Epithelial cell of prostate (primary cell): ENCODE data around the gene GTF2I.
A peak's percentile ranks its signal among the peaks of the same experiment; 100 is the strongest.
"Not testable (repeated sequence)": the region's sequence is repeated elsewhere in the genome, so short reads cannot be mapped to it uniquely, and the experiment has no call there.

ENCODE experiments used
- DNase-seq: peaks from one replicate; pipeline ENCODE4 v3.0.0-alpha.2; 2011; ENCODE audit warnings: low read depth, low spot score
- H3K27ac ChIP-seq: fragments of 450-650 bp; 2 replicates; pipeline ENCODE4 v1.5.1; 2017; ENCODE audit warnings: mild to moderate bottlenecking

GTF2I gene

GRCh38 chr7:74708569-74709275, 51.2 kb downstream of the GTF2I start:
- no peak overlapping the region for H3K27ac ChIP-seq
- DNase-seq = no peak

- DNase-seq = no peak
- H3K27ac ChIP-seq = no peak overlapping the region
Measured at GRCh38 chr7:74709880-74710671, 52.6 kb downstream of the GTF2I start.

- no peak for DNase-seq
- H3K27ac ChIP-seq = no peak overlapping the region
Measured at GRCh38 chr7:74713567-74713966, 56.0 kb downstream of the GTF2I start.

DNA sequence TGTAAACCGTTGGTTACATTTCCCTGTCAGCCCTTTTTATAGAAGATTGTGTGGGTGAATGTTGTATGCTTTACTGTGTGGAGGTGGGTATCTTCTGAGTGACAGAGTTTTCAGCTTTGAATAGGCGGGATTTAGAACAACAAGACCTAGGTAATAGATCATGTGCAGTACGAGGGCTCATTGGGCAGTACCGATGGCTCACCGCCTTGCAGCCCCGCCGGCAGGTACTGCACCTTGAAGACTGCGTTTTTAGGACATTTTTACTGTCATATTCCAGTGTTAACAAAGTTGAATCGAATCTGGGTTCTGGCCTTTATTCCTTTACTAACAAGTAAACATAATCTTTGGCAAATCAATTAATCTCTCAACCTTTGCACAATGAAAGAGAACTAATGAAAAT, 60.4 kb downstream of the GTF2I start:
- peak overlapping the region; percentile 30 for H3K27ac ChIP-seq
- DNase-seq = no peak

DNA sequence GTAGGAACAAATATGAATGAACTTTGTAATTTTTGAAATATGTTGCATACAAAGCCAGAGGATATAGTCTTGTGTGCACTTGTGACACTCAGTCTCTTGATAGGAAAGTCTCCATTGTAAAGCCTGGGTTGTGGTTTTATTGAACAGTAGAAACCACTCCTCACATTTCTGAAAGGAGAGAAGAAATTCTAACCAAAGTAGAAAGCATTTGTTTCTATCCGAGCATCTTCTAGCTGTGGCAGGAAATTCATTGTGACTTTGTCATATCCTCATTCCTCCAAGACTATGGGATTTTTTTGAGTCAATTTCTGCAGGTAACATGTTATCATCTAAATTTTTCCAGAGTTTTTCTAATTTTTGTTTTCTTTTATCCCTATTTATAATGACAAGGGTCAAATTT, 60.8 kb downstream of the GTF2I start:
- peak overlapping the region; percentile 30 for H3K27ac ChIP-seq
- no peak for DNase-seq

- no peak overlapping the region for H3K27ac ChIP-seq
- DNase-seq = no peak
Measured at GRCh38 chr7:74722153-74722552, 64.6 kb downstream of the GTF2I start.

- H3K27ac ChIP-seq = no peak overlapping the region
- no peak for DNase-seq
Measured at GRCh38 chr7:74725840-74726239, 68.3 kb downstream of the GTF2I start.

GRCh38 chr7:74726309-74727101, 69.0 kb downstream of the GTF2I start:
- no peak for DNase-seq
- H3K27ac ChIP-seq = no peak overlapping the region

DNA sequence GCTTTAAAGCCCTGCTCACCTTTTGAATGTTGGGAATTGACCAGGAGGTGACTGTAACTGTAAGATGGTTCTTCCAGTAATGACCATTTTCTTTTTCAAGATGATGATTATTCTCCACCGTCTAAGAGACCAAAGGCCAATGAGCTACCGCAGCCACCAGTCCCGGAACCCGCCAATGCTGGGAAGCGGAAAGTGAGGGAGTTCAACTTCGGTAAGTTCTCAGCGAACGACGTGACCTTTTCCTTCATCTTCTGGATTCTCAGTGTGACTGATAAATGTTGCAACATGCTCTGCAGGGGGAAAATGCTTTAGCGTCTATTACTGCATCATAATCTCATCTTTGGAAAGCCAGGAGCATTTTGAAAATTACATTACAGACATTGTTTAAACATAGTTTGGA, 71.2 kb downstream of the GTF2I start:
- H3K27ac ChIP-seq, DNase-seq: not testable (repeated sequence)

DNA sequence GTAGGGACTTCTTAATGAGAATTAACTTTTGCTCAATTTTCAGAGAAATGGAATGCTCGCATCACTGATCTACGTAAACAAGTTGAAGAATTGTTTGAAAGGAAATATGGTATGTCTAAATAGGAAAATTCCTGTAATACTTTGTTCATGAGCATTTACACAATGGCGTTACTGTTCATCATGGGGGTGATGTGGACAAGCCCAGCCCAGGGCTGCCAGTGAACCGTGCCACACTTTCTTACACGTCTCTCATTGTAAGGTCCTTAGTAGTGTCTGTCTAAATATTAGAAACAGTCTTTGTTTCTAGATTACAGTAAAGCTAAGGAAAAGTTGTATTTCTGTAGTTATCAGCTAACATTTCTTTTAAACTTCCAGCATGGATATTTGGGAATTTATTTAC, 72.7 kb downstream of the GTF2I start:
- not testable (repeated sequence) for DNase-seq, H3K27ac ChIP-seq

DNA sequence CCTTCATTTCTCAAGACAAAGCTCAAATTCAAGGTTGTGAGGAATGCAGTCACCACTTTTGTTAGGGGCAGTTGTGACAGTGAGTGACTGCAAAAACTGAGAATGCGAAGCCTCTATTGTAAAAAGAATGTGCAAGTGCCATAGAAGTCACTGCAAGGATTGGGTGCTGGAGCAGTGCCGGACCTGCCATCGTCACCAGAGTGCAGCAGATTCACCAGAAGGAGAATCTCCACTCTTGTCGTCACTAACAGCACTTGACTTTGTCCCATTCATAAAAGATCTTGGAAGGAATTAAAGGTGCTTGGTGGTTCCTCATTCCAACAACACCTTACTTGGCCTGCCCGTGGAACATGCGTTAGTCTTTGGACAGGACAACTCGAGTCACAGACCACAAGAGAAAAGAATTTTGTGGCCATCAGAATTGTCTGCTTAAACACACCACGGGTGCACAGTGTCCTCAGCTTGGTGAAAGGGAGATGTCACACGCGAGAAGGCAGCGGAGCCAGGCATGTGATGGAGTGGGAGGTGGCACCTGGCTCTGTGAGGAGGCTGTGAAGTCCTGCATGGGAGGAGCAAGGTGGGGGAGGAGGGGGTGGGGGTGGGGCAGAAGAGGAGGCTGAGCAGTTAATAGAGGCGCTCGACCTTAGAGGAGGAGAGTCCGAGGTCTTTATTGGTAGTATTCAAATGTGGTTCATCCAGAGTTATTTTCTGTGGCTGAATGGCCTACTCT, 82.6 kb downstream of the GTF2I start:
- H3K27ac ChIP-seq, DNase-seq: not testable (repeated sequence)

DNA sequence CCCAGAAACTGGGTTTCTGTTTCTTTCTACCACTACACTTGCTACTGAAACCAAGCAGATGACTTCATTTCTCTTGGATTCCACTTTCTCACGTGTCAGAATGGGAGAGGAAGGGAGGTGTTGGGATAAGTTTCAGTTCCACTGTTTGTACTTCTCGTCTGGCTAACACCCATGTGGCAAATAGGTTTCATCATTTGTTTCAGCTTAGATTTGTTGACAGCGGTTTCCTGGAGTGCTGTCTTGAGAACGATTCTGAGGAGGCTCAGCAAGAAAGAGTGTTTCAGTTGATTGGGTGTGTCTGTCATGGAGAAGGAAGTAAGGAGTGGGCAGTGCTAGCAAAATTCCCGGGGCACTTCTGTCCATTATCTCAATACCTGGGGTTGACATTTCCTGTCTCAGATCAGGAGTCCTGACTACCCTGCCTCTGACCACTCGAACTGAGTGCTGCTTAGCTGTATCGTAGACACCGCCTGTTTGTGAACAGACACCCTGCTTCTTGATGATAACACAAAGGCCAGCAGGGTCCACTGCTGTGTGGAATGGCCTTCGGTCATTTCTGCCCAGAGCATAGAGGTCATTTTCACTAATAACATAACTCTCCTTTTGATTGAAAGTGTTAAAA, 86.5 kb downstream of the GTF2I start:
- DNase-seq, H3K27ac ChIP-seq: not testable (repeated sequence)

DNA sequence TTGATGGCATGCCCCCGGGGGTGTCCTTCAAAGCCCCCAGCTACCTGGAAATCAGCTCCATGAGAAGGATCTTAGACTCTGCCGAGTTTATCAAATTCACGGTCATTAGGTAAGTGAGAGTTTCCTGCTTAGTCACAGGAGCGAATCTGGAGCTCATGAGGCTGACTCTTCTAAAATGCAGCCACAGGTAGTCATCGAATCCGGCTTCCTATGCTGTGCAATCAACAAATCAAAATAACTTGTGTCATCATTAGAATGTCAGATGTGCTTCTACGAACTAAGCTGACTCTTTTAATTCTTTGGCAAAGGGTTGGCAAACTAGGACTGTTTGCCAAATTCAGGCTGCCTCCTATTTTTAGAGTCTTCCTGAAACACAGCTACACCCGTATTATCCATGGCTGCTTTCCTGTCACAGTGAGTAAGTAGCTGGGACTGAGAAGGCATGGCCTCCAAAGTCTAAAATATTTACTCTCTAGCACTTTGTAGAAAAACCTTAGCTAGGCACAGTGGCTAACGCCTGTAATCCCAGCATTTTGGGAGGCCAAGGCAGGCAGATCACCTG, 96.5 kb downstream of the GTF2I start:
- not testable (repeated sequence) for DNase-seq, H3K27ac ChIP-seq

DNA sequence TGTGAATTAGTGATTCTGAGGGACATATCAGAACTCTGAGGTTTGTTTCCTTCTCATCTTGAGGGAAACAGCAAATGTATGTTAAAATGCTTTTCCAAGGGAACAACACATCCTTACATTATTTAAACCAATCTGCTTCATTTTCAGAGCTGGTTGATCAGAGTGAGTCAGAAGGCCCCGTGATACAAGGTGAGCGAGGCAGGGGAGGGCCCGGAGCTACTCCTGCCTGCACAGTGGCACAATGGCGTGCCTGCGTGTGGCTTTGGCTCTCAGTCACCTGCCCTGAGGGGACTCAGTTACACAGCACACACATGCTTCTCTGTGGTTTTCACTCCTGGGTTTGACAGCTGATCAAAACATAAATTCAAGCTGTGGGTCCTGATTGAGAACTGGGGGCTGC, 99.2 kb downstream of the GTF2I start:
- DNase-seq = not testable (repeated sequence)
- peak overlapping the region; percentile 46 for H3K27ac ChIP-seq

- DNase-seq, H3K27ac ChIP-seq: not testable (repeated sequence)
Measured at GRCh38 chr7:74758268-74758667, 100.8 kb downstream of the GTF2I start.

DNA sequence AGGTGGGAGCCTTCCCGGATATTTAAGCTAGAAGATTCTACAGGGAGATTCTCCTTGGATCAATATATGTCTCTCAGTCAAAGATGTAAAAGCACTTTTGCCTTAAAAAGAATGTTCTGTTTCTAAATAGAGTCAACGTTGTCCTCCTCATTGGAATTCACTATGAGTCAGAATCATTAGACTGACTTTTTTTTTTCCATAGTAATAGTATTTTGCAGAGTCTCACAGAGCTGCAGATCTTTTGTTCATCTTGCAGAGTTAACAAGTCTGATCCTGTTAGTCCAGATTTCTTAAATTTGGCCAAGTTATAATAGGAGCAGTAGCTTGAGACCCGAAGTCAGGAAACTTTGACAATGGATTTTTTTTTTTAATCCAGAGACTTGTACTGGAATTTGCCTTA, 101.5 kb downstream of the GTF2I start:
- not testable (repeated sequence) for H3K27ac ChIP-seq, DNase-seq

DNA sequence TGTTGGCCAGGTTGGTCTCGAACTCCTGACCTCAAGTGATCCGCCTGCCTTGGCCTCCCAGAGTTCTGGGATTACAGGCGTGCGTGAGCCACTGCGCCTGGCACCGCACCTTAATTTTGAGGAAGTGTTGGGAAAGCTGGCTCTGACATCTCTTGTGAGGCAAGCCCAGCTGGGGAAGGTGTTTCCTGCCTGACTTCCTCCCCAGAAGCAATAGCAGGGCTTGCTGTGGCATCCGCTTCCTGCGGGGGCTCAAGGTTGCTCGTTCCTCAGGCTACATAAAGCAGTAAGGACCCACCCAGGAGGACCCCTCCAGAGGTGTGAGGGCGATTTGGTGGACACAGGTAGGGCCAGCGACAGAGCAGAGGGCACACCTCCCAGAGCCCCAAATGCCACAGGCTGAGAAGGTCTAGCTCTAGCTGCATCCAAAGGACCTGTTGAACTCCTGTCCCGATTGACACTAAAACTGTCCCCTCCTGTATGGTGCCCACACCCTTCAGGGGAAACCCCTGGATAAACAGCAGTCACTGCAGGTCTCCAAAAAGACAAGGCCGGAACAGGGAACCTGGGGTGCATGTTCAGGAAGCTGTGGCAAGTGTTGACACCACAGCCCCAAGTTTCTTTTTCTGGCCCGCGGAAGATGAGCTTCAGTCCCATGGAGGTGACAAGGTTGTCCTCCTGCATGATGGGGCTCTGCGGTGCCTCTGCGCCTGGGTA, 107.8 kb downstream of the GTF2I start:
- not testable (repeated sequence) for DNase-seq, H3K27ac ChIP-seq

GRCh38 chr7:74766509-74766908, 109.0 kb downstream of the GTF2I start:
- H3K27ac ChIP-seq, DNase-seq: not testable (repeated sequence)

DNA sequence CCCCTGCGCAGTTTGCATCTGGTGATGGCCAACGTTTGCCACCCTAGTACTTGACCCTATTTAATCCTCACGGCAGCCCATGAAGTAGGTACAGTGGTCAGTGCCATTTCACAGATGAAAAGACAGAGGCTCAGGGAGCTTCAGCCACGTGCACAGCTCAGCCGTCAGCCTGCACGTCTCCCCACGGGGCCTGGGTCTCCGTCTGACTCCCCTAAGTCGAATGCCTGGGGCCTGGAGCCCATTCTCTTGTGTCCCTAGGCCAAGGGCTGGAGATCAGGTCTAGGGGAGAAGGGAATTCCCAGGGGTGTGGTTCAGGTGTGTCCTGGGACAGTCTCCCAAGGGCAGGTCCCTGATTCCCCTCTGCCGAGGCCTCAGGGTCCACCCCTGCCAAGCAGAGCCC, 109.5 kb downstream of the GTF2I start:
- not testable (repeated sequence) for DNase-seq

More for the DNA sequence above, 109.5 kb downstream of the GTF2I start:
- H3K27ac ChIP-seq = not testable (repeated sequence)
